Tibial nerve (tissue), 4 donors: ENCODE measurements around the gene CARD9. TPM values are rescaled to one million over a fixed set of nuclear protein-coding genes. Genes with fewer than 3 reads are reported as not detected.

Experiments used
- DNase-seq, 2 donors: peaks; one replicate each; pipeline ENCODE4 v3.0.0-alpha.2; 2019; ENCODE audit warnings: low spot score in 2 of 2
- H3K27ac ChIP-seq, 4 donors: fragments of 200-600 bp; sonication (generic) in 3 of 4; one replicate each; pipeline ENCODE4 v1.5.1; 2017 to 2019; ENCODE audit warnings: mild to moderate bottlenecking in 1 of 4
- H3K27me3 ChIP-seq, 2 donors: fragments of 200-600 bp; sonication (generic) in 1 of 2; one replicate each; pipeline versions ENCODE4 v1.5.1 to v1.6.0; 2017 to 2019
- H3K36me3 ChIP-seq, 3 donors: fragments of 200-600 bp; sonication (generic); one replicate each; pipeline ENCODE4 v1.5.1; 2018 to 2019
- H3K4me1 ChIP-seq, 4 donors: fragments of 200-600 bp; sonication (generic) in 3 of 4; one replicate each; pipeline ENCODE4 v1.5.1; 2017 to 2019
- H3K4me3 ChIP-seq, 4 donors: fragments of 200-600 bp; sonication (generic) in 3 of 4; one replicate each; pipeline ENCODE4 v1.5.1; 2017 to 2019; ENCODE audit warnings: mild to moderate bottlenecking in 1 of 4, moderate library complexity in 1 of 4
- H3K9me3 ChIP-seq, 4 donors: fragments of 200-600 bp; sonication (generic) in 3 of 4; one replicate each; pipeline ENCODE4 v1.5.1; 2017 to 2019
- EP300 ChIP-seq, 2 donors: sonication (generic); formaldehyde crosslinking; IDR thresholded peaks; one replicate each; pipeline ENCODE4 v1.6.1; 2017; ENCODE audit warnings: antibody characterized with exemption in 2 of 2, mild to moderate bottlenecking in 1 of 2
- POLR2A ChIP-seq, 2 donors: fragments of 450-650 bp; IDR thresholded peaks; one replicate each; pipeline ENCODE4 v1.6.1; 2017; ENCODE audit warnings: antibody characterized with exemption in 2 of 2, mild to moderate bottlenecking in 2 of 2, moderate library complexity in 2 of 2
- WGBS, 2 donors: methylation state at CpG; one replicate each; pipeline ENCODE4 v1.1.5; 2018; 5-methylcytosine and 5-hydroxymethylcytosine counted together
- total RNA-seq, 4 donors: library from RNA; depleted of rRNA; stranded (reverse); fragments of >200 nt; gene quantifications; one replicate each; pipeline ENCODE4 v1.1.0, GENCODE V29; 2016
- TF ChIP-seq, protein P1 (sequence below), 5 experiments: fragments of 200-600 bp in 3 of 5; fragments of 450-650 bp in 2 of 5; sonication (generic) in 3 of 5; IDR thresholded peaks; one replicate each; pipeline ENCODE4 v1.5.1; 2016 to 2019; ENCODE audit warnings: antibody characterized with exemption in 5 of 5, mild to moderate bottlenecking in 3 of 5, moderate library complexity in 2 of 5

CARD9 gene
- total RNA-seq, 4 donors from 2014 or later: 3.1 to 19.8 (median 3.1) TPM

DNA sequence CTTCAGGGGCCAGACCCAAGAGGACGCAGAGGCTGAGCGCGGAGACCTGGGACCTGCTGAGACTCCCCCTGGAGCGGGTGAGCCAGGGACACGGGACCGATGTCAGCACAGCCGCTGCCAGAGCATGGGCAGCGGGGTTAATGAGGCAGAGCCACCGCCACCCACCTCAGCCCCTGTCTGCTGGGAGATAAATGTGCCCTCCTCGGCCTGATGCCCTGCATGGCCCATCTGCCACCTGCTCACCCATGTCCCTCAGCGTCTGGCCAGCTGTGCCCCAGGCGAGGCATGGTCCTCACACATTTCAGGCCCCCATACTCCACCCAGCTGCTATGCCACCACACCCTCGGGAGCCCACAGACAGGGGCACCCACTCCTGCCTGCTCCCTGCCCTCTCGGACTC is 24.8 kb downstream of the CARD9 start:
- WGBS, 2 donors: 84 to 93% methylated on average over 8 to 14 of the region's 14 CpGs
- Histone ChIP-seq H3K9me3 (no peaks in the 10 kb centered on the region), H3K36me3 (peaks cover 0 to 38% (median 0%) of the 10 kb centered on the region in 3 donors), H3K27ac (peak overlapping the region in 2 of 4 donors; percentile 91 to 93), H3K4me1 (peaks cover 0 to 61% (median 29%) of the 10 kb centered on the region in 4 donors), H3K4me3 (no peak overlapping the region), H3K27me3 (no peaks in the 10 kb centered on the region)
- DNase-seq: no peak
- TF ChIP-seq POLR2A (IDR thresholded peaks at IDR 0.05): no peak
- no peak for TF ChIP-seq EP300 (IDR thresholded peaks at IDR 0.05)
- TF ChIP-seq, protein P1, sequence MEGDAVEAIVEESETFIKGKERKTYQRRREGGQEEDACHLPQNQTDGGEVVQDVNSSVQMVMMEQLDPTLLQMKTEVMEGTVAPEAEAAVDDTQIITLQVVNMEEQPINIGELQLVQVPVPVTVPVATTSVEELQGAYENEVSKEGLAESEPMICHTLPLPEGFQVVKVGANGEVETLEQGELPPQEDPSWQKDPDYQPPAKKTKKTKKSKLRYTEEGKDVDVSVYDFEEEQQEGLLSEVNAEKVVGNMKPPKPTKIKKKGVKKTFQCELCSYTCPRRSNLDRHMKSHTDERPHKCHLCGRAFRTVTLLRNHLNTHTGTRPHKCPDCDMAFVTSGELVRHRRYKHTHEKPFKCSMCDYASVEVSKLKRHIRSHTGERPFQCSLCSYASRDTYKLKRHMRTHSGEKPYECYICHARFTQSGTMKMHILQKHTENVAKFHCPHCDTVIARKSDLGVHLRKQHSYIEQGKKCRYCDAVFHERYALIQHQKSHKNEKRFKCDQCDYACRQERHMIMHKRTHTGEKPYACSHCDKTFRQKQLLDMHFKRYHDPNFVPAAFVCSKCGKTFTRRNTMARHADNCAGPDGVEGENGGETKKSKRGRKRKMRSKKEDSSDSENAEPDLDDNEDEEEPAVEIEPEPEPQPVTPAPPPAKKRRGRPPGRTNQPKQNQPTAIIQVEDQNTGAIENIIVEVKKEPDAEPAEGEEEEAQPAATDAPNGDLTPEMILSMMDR (IDR thresholded peaks at IDR 0.05): no peak

DNA sequence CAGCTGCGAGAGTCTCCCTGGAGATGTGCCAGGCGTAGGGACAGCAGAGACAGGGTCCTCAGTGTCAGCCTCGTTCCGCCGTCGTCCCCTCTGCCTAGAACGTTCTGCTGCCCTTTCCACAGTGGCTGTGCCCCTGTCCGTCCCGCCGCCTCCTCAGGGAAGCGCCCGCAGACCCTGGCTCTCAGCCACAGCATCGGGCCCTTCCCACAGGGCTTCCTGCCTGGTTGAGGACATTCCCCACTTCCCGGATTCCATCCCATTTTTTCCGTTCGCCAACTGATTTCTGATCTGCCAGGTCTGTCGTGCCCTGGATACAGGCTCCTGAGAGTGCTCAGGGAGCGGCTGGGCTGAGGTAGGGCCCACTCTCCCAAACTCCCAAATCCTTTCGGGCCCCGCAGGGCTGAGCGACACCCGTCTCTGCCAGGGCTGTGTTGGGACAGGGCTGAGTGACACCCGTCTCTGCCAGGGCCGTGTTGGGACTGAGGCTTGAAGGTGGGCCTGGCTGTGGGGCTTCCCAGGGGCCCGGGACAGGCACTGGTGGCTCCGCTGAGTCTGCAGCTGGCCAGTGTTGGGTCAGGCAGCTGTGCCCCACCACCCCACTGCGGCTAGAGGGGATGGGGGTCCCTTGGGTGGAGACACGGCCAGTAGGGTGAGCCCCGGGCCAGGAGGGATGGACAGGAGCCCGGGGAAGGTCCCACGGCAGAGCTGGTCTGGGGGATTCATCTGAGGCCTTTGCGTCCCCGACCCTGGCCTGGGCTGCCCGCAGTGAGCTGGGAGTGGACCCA is 25.8 kb downstream of the CARD9 start:
- TF ChIP-seq POLR2A (IDR thresholded peaks at IDR 0.05): no peak
- TF ChIP-seq, protein P1 (IDR thresholded peaks at IDR 0.05): no peak
- no peak for TF ChIP-seq EP300 (IDR thresholded peaks at IDR 0.05)
- Histone ChIP-seq H3K4me3 (no peak overlapping the region), H3K36me3 (peaks cover 0 to 38% (median 0%) of the 10 kb centered on the region in 3 donors), H3K27me3 (no peaks in the 10 kb centered on the region), H3K4me1 (peaks cover 0 to 61% (median 31%) of the 10 kb centered on the region in 4 donors), H3K9me3 (no peaks in the 10 kb centered on the region), H3K27ac (peak overlapping the region; percentile 10 to 93 (median 86))
- no peak for DNase-seq
- WGBS, 2 donors: 59 to 74% methylated on average over 23 to 29 of the region's 34 CpGs

DNA sequence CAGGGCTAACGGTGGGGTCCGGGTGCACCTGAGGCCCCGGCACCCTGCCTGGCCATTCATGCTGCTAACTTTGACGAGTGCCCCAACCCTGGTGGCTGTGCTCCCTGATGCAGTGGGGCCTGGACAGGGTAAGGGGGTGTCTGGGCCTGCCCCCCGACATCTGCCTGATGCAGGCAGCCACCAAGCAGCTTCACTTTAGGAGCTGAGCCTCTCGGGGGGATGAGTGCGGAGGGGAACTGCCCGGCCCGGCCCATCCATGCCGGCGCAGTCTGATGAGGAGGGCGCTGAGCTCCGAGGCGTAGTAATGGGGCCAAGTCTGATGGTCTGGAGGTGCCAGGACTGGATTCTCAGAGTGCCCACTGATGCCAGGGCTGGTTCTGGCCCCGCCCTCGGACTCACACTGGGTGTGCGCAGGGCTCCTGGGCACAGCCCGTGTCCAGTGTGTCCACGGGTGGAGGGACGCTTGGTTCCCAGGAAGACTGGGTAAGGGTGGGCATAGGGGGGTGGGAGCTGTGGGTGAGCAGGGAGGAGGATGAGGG is 26.5 kb downstream of the CARD9 start:
- Histone ChIP-seq H3K4me3 (peak overlapping the region in 1 of 4 donors; percentile 29), H3K27me3 (no peaks in the 10 kb centered on the region), H3K9me3 (no peaks in the 10 kb centered on the region), H3K36me3 (peaks cover 0 to 38% (median 0%) of the 10 kb centered on the region in 3 donors), H3K27ac (peak overlapping the region; percentile 10 to 93 (median 86)), H3K4me1 (peaks cover 0 to 63% (median 32%) of the 10 kb centered on the region in 4 donors)
- 58 to 75% methylated on average over 11 to 15 of the region's 20 CpGs for WGBS, 2 donors
- TF ChIP-seq, protein P1 (IDR thresholded peaks at IDR 0.05): no peak
- TF ChIP-seq POLR2A (IDR thresholded peaks at IDR 0.05): no peak
- no peak for TF ChIP-seq EP300 (IDR thresholded peaks at IDR 0.05)
- DNase-seq: no peak

- no peaks in the 10 kb centered on the region for H3K9me3 ChIP-seq
- H3K27me3 ChIP-seq: no peaks in the 10 kb centered on the region
- TF ChIP-seq, protein P1 (IDR thresholded peaks at IDR 0.05): no peak
- no peak for TF ChIP-seq EP300 (IDR thresholded peaks at IDR 0.05)
- no peak for TF ChIP-seq POLR2A (IDR thresholded peaks at IDR 0.05)
- DNase-seq: no peak
- H3K4me3 ChIP-seq: peak overlapping the region in 3 of 4 donors; percentile 7 to 29 (median 28)
- H3K4me1 ChIP-seq: peaks cover 0 to 72% (median 39%) of the 10 kb centered on the region in 4 donors
- H3K36me3 ChIP-seq: peaks cover 0 to 32% (median 0%) of the 10 kb centered on the region in 3 donors
- peak overlapping the region; percentile 75 to 93 (median 86) for H3K27ac ChIP-seq
- WGBS, 2 donors: 10 to 38% methylated on average over 5 to 6 of the region's 10 CpGs
These were observed 27.4 kb downstream of the CARD9 start for GRCh38 chr9:136346157-136346481.
